Stimulated activated CD4-positive, alpha-beta T cell treated with anti-CD3 and anti-CD28 coated beads, TNF-alpha, amount 100 ng/mL, for 1 hour (primary cell): ENCODE measurements around the gene EPOP.
A peak's percentile ranks its signal among the peaks of the same experiment; 100 is the strongest.

Source experiments
- DNase-seq, 3 donors: peaks; one replicate each; pipeline ENCODE4 v3.0.0-alpha.2; 2020; ENCODE audit warnings: low read depth in 3 of 3, low spot score in 1 of 3

Gene EPOP

GRCh38 chr17:38674749-38675615 is at the start of gene EPOP:
Gene EPOP (minus strand): TSS chr17:38674957. CDS start chr17:38674495, 462 bp downstream.
- DNase-seq, result peak; percentile 49 to 89 (median 60)

GRCh38 chr17:38721802-38722201 is 47.0 kb upstream of the EPOP start:
- DNase-seq, result no peak

GRCh38 chr17:38720941-38721340 is 46.2 kb upstream of the EPOP start:
- DNase-seq, result no peak

- DNase-seq, result no peak
Observed at GRCh38 chr17:38719943-38720641, 45.3 kb upstream of the EPOP start.

- no peak for DNase-seq
Observed at GRCh38 chr17:38719289-38719942, 44.7 kb upstream of the EPOP start.

GRCh38 chr17:38717139-38717745 is 42.5 kb upstream of the EPOP start:
- DNase-seq, result no peak

GRCh38 chr17:38716368-38717005 is 41.7 kb upstream of the EPOP start:
- no peak for DNase-seq

GRCh38 chr17:38715216-38715943 is 40.6 kb upstream of the EPOP start:
- DNase-seq, result no peak

GRCh38 chr17:38713456-38714075 is 38.8 kb upstream of the EPOP start:
- no peak for DNase-seq

- DNase-seq, result no peak
Observed at GRCh38 chr17:38712593-38712992, 37.8 kb upstream of the EPOP start.

GRCh38 chr17:38711792-38712571 is 37.2 kb upstream of the EPOP start:
- DNase-seq, result no peak

GRCh38 chr17:38710985-38711384 is 36.2 kb upstream of the EPOP start:
- no peak for DNase-seq

GRCh38 chr17:38710604-38710962 is 35.8 kb upstream of the EPOP start:
- no peak for DNase-seq

- DNase-seq, result no peak
Observed at GRCh38 chr17:38709864-38710603, 35.3 kb upstream of the EPOP start.

- no peak for DNase-seq
Observed at GRCh38 chr17:38709104-38709820, 34.5 kb upstream of the EPOP start.

- no peak for DNase-seq
Observed at GRCh38 chr17:38707678-38708351, 33.1 kb upstream of the EPOP start.

- DNase-seq, result peak in 1 of 3 donors; percentile 32
Observed at GRCh38 chr17:38706505-38707216, 31.9 kb upstream of the EPOP start.
